Measurements from ENCODE around the gene POLR3F. TPM values are rescaled to one million over a fixed set of nuclear protein-coding genes. Genes with fewer than 3 reads are reported as not detected.
"Not testable (repeated sequence)": the region's sequence is repeated elsewhere in the genome, so short reads cannot be mapped to it uniquely, and the experiment has no call there.

Gene POLR3F
- polyA plus RNA-seq, 1 experiment, result 10.6 TPM

- no peak overlapping the region for H3K27ac ChIP-seq (ENCODE audit: low read depth, low read length)
- TF ChIP-seq, protein P1, sequence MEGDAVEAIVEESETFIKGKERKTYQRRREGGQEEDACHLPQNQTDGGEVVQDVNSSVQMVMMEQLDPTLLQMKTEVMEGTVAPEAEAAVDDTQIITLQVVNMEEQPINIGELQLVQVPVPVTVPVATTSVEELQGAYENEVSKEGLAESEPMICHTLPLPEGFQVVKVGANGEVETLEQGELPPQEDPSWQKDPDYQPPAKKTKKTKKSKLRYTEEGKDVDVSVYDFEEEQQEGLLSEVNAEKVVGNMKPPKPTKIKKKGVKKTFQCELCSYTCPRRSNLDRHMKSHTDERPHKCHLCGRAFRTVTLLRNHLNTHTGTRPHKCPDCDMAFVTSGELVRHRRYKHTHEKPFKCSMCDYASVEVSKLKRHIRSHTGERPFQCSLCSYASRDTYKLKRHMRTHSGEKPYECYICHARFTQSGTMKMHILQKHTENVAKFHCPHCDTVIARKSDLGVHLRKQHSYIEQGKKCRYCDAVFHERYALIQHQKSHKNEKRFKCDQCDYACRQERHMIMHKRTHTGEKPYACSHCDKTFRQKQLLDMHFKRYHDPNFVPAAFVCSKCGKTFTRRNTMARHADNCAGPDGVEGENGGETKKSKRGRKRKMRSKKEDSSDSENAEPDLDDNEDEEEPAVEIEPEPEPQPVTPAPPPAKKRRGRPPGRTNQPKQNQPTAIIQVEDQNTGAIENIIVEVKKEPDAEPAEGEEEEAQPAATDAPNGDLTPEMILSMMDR (IDR thresholded peaks at IDR 0.05; ENCODE audit: low read depth, low read length), result no peak
- H3K4me3 ChIP-seq (ENCODE audit: low read depth, low read length), result no peak overlapping the region
- DNase-seq (ENCODE audit: low read depth, low spot score), result no peak
- ChIA-PET CTCF (interaction anchor here (1.3 kb wide), 1 partner anchor 113 kb away, joined by 4 read pairs; no protein-coding TSS in a partner anchor), POLR2A (no interaction called here)
- no peaks in the 10 kb centered on the region for H3K27me3 ChIP-seq (ENCODE audit: control insufficient read depth, insufficient read depth, low read length)
- H3K9me3 ChIP-seq (ENCODE audit: control insufficient read depth, insufficient read depth, low read length), result no peaks in the 10 kb centered on the region
Observed at GRCh38 chr20:18524646-18525045, 57.5 kb downstream of the POLR3F start.

DNA sequence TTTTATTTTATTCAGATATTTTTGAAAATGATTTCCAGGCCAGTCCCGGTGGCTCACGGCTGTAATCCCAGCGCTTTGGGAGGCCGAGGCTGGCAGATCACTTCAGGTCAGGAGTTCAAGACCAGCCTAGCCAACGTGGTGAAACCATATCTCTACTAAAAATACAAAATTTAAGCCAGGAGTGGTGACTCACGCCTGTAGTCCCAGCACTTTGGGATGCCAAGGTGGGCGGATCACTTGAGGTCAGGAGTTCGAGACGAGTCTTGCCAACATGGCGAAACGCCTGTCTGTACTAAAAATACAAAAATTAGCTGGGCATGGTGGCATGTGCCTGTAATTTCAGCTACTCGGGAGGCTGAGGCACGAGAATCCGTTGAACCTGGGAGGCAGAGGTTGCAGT, 59.6 kb downstream of the POLR3F start:
- H3K27me3 ChIP-seq (ENCODE audit: control insufficient read depth, insufficient read depth, low read length); H3K4me3 ChIP-seq (ENCODE audit: low read depth, low read length); CTCF ChIA-PET; POLR2A ChIA-PET; H3K9me3 ChIP-seq (ENCODE audit: control insufficient read depth, insufficient read depth, low read length); H3K27ac ChIP-seq (ENCODE audit: low read depth, low read length); DNase-seq (ENCODE audit: low read depth, low spot score): not testable (repeated sequence)

GRCh38 chr20:18527339-18527738, 60.1 kb downstream of the POLR3F start:
- H3K27ac ChIP-seq (ENCODE audit: low read depth, low read length), result peak overlapping the region; percentile 21
- POLR2A ChIA-PET, result no interaction called here
- no peak for DNase-seq (ENCODE audit: low read depth, low spot score)
- H3K9me3 ChIP-seq (ENCODE audit: control insufficient read depth, insufficient read depth, low read length), result no peaks in the 10 kb centered on the region
- no peak overlapping the region for H3K4me3 ChIP-seq (ENCODE audit: low read depth, low read length)
- TF ChIP-seq, protein P1 (IDR thresholded peaks at IDR 0.05; ENCODE audit: low read depth, low read length), result no peak
- CTCF ChIA-PET, result no interaction called here
- H3K27me3 ChIP-seq (ENCODE audit: control insufficient read depth, insufficient read depth, low read length), result no peaks in the 10 kb centered on the region

- peak overlapping the region; percentile 35 for H3K27ac ChIP-seq (ENCODE audit: low read depth, low read length)
- no peaks in the 10 kb centered on the region for H3K27me3 ChIP-seq (ENCODE audit: control insufficient read depth, insufficient read depth, low read length)
- ChIA-PET POLR2A (no interaction called here), CTCF (no interaction called here)
- TF ChIP-seq, protein P1 (IDR thresholded peaks at IDR 0.05; ENCODE audit: low read depth, low read length), result no peak
- no peak for DNase-seq (ENCODE audit: low read depth, low spot score)
- H3K4me3 ChIP-seq (ENCODE audit: low read depth, low read length), result no peak overlapping the region
- no peaks in the 10 kb centered on the region for H3K9me3 ChIP-seq (ENCODE audit: control insufficient read depth, insufficient read depth, low read length)
Observed at GRCh38 chr20:18527836-18528235, 60.6 kb downstream of the POLR3F start.

DNA sequence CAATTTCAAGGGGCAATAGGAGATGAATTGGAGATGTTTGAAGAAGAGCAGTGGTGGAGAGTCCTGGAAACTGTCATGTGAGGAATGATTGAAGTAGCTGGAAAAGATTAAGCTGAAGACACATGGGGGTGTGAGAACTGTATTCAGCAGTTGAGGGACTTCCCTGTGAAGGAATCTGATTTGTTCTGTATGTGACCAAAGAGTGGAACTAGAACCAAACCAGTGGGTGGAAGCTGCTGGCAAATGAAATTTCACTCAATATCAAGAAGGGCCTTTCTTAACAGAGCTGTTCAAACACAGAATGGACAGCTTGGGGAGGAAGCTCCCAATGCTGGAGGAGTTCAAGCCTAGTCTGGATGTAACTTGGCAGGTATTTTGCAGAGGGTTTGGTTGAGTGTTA, 61.9 kb downstream of the POLR3F start:
- TF ChIP-seq, protein P1 (IDR thresholded peaks at IDR 0.05; ENCODE audit: low read depth, low read length), result no peak
- DNase-seq (ENCODE audit: low read depth, low spot score), result no peak
- no peaks in the 10 kb centered on the region for H3K9me3 ChIP-seq (ENCODE audit: control insufficient read depth, insufficient read depth, low read length)
- no peak overlapping the region for H3K4me3 ChIP-seq (ENCODE audit: low read depth, low read length)
- ChIA-PET CTCF (no interaction called here), POLR2A (no interaction called here)
- H3K27ac ChIP-seq (ENCODE audit: low read depth, low read length), result no peak overlapping the region
- no peaks in the 10 kb centered on the region for H3K27me3 ChIP-seq (ENCODE audit: control insufficient read depth, insufficient read depth, low read length)

DNA sequence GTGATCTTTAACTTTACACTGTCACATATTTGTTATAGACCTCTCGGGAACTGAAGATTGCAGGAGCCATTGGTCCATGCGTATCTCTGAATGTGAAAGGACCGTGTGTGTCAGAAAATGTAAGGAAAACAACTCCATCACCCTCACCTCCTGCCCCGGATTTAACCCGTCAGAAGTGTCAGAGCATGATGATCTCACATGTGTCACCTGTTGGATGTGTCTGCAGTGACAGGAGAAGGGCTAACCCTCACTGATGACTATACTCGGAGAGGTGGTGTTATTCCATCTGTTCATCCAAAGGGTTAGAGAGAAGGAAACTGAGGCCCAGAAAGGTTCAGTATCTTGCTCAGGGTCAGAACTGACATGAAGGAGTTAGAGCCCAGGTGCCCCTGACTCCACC, 65.4 kb downstream of the POLR3F start:
- POLR2A ChIA-PET, result no interaction called here

More for the DNA sequence above, 65.4 kb downstream of the POLR3F start:
- Histone ChIP-seq H3K9me3 (ENCODE audit: control insufficient read depth, insufficient read depth, low read length) (no peaks in the 10 kb centered on the region), H3K27ac (ENCODE audit: low read depth, low read length) (no peak overlapping the region), H3K4me3 (ENCODE audit: low read depth, low read length) (no peak overlapping the region), H3K27me3 (ENCODE audit: control insufficient read depth, insufficient read depth, low read length) (no peaks in the 10 kb centered on the region)
- no peak for DNase-seq (ENCODE audit: low read depth, low spot score)
- TF ChIP-seq, protein P1 (IDR thresholded peaks at IDR 0.05; ENCODE audit: low read depth, low read length), result no peak
- CTCF ChIA-PET, result no interaction called here

Data from AG04450 (cell line).